Testis (tissue), 2 donors: ENCODE data around the gene GMDS.

Experiments used
- POLR2A ChIP-seq: fragments of 450-650 bp; IDR thresholded peaks from one replicate; pipeline ENCODE4 v1.6.1; 2017; ENCODE audit warnings: antibody characterized with exemption, mild to moderate bottlenecking, moderate library complexity
- TF ChIP-seq, protein P1 (sequence below), 3 experiments: fragments of 450-650 bp in 2 of 3; fragments of 200-600 bp in 1 of 3; sonication (generic) in 1 of 3; IDR thresholded peaks; one replicate each; pipeline ENCODE4 v1.5.1; 2016 to 2019; ENCODE audit warnings: antibody characterized with exemption in 3 of 3, mild to moderate bottlenecking in 2 of 3, moderate library complexity in 1 of 3

DNA sequence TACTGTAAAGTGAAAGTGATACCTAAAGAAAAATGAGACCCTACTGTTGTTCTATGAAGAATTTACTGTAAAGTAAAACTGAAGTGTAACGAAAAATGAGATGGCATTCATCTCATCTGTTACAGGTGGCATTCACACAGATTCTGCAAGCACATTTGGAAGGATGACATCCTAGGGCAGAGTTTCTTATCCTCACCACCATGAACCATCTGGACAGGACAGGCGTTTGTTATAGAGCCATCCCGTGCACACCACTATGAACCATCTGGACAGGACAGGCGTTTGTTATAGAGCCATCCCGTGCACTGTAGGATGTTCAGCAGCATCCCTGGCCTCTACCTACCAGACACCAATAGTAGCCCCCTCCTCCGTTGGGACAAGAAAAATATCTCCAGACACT lies 294.8 kb downstream of the GMDS start:
- TF ChIP-seq, protein P1, sequence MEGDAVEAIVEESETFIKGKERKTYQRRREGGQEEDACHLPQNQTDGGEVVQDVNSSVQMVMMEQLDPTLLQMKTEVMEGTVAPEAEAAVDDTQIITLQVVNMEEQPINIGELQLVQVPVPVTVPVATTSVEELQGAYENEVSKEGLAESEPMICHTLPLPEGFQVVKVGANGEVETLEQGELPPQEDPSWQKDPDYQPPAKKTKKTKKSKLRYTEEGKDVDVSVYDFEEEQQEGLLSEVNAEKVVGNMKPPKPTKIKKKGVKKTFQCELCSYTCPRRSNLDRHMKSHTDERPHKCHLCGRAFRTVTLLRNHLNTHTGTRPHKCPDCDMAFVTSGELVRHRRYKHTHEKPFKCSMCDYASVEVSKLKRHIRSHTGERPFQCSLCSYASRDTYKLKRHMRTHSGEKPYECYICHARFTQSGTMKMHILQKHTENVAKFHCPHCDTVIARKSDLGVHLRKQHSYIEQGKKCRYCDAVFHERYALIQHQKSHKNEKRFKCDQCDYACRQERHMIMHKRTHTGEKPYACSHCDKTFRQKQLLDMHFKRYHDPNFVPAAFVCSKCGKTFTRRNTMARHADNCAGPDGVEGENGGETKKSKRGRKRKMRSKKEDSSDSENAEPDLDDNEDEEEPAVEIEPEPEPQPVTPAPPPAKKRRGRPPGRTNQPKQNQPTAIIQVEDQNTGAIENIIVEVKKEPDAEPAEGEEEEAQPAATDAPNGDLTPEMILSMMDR (IDR thresholded peaks at IDR 0.05), result no peak
- no peak for TF ChIP-seq POLR2A
